Chondrocyte (in vitro differentiated cells): ENCODE data around the gene PNPLA2. TPM values are rescaled to one million over a fixed set of nuclear protein-coding genes. Genes with fewer than 3 reads are reported as not detected.

ENCODE experiments used
- DNase-seq: peaks from one replicate; pipeline ENCODE4 v3.0.0; 2021; ENCODE audit warnings: mixed read lengths, low spot score
- H3K27ac Mint-ChIP-seq: one replicate; pipeline ENCODE4 v1.8.0; 2021; ENCODE audit warnings: mild to moderate bottlenecking, moderate library complexity, mixed read lengths; ENCODE audit not compliant: unreplicated experiment
- H3K27me3 Mint-ChIP-seq: 2 replicates; pipeline ENCODE4 v1.8.0; 2021; ENCODE audit warnings: low read depth, mixed read lengths
- H3K36me3 Mint-ChIP-seq: 2 replicates; pipeline ENCODE4 v1.8.0; 2021; ENCODE audit warnings: low read depth, mixed read lengths
- H3K4me1 Mint-ChIP-seq: 2 replicates; pipeline ENCODE4 v1.8.0; 2021; ENCODE audit warnings: low read depth, mild to moderate bottlenecking, mixed read lengths
- H3K4me3 Mint-ChIP-seq: one replicate; pipeline ENCODE4 v1.8.0; 2021; ENCODE audit warnings: mild to moderate bottlenecking, moderate library complexity, mixed read lengths; ENCODE audit not compliant: unreplicated experiment
- H3K9me3 Mint-ChIP-seq: 2 replicates; pipeline ENCODE4 v1.8.0; 2021; ENCODE audit warnings: low read depth, mixed read lengths
- CTCF ChIP-seq: fragments of 200-600 bp; sonication (generic); IDR thresholded peaks from 2 replicates; pipeline ENCODE4 v1.5.0; 2021; ENCODE audit warnings: antibody characterized with exemption, mild to moderate bottlenecking, moderate library complexity
- total RNA-seq: library from RNA; stranded (reverse); gene quantifications from 3 replicates; pipeline ENCODE4 v1.2.1, GENCODE V29; 2021

PNPLA2 gene
- total RNA-seq, 1 donor from 2014 or later = 56.0 TPM

DNA sequence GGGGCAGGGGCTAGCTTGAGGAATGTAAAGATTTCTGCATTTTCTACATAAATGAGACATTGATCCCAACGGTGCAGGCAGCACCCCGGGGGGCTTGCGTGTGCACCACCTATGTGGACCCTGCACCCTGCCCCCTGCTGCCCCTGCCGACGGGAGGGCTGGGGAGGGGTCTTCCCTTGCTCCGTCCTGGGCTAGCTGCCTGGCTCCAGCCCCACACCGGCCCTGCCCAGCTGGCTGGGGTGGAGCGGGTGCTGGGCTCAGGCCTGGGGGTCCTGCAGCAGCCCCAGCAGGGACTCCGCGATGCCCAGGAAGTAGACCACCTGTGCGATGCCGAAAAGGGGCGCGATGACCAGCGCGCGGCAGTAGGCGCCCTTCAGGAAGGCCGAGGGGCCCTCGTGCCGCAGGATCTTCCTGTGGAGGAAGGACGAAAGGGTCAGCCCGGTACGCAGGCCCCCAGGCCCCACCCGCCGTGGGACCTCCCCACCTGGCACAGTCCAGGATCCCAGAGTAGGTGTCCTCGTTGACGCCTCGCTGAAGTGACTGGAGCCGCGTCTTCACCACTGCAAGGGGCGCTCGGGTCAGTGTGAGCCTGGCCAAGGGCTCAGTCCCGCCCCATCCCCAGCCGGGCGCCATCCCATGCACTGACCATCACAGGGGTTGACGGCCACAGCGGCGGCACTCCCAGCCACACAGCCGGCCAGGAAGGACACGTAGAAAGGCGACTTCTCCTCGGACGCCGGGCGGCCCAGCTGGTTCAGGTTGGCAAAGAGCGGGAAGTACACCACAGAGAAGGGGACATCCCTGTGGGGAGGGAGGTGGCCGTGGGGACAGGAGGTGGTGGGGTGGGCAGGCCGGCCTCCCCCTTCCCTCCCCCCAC is 26.8 kb upstream of the PNPLA2 start:
- H3K9me3 Mint-ChIP-seq = no peaks in the 10 kb centered on the region
- H3K27me3 Mint-ChIP-seq = no peaks in the 10 kb centered on the region
- TF ChIP-seq CTCF = no peak
- no peak overlapping the region for H3K4me3 Mint-ChIP-seq
- H3K4me1 Mint-ChIP-seq = peaks cover 12% of the 10 kb centered on the region
- H3K36me3 Mint-ChIP-seq = no peaks in the 10 kb centered on the region
- DNase-seq = no peak
- H3K27ac Mint-ChIP-seq = no peak overlapping the region

DNA sequence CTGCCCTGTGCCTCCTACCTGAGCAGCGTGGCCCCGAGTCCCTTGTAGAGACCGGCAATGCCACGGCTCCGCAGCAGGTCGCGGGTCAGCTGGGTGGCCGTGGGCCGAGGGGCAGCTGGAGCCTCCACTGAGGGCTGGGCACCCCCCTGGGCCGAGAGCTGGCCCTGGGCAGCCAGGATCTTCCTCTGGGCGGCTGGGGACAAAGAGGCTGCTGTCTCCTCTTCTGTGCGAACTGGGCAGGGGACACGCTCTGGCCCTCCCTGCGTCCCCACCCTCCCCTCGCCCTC is 26.2 kb upstream of the PNPLA2 start:
- H3K27me3 Mint-ChIP-seq = no peaks in the 10 kb centered on the region
- H3K4me1 Mint-ChIP-seq = peaks cover 15% of the 10 kb centered on the region
- no peak for TF ChIP-seq CTCF
- H3K36me3 Mint-ChIP-seq = no peaks in the 10 kb centered on the region
- no peak for DNase-seq
- H3K9me3 Mint-ChIP-seq = no peaks in the 10 kb centered on the region
- H3K4me3 Mint-ChIP-seq = no peak overlapping the region
- no peak overlapping the region for H3K27ac Mint-ChIP-seq

DNA sequence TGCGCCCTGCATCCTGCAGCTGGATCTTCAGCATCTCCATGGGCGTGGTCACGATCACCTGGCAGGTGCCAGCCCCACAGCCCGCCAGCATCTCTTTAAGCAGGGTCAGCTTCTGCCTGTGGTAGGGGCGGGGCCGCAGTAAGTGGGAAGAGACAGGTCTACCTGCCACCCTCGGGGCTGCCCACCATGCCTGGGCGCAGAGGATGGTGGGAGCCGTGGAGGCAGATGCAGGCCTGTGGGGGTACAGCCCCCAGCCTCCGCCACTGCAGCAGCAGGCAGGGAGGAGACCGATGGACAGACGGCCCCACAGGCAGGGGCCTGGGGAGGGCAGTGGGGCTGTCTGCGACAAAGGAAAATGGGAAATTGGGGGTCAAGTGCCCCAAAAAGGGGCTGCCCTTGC is 25.8 kb upstream of the PNPLA2 start:
- Mint-ChIP-seq H3K27me3 (no peaks in the 10 kb centered on the region), H3K27ac (no peak overlapping the region), H3K36me3 (no peaks in the 10 kb centered on the region), H3K4me3 (no peak overlapping the region), H3K9me3 (no peaks in the 10 kb centered on the region), H3K4me1 (peaks cover 15% of the 10 kb centered on the region)
- TF ChIP-seq CTCF = no peak
- no peak for DNase-seq

- Mint-ChIP-seq H3K4me1 (peaks cover 15% of the 10 kb centered on the region), H3K9me3 (no peaks in the 10 kb centered on the region), H3K27ac (no peak overlapping the region), H3K36me3 (no peaks in the 10 kb centered on the region), H3K27me3 (no peaks in the 10 kb centered on the region), H3K4me3 (no peak overlapping the region)
- DNase-seq = no peak
- no peak for TF ChIP-seq CTCF
These were observed 25.2 kb upstream of the PNPLA2 start for GRCh38 chr11:793556-793955.

- no peak for DNase-seq
- no peak overlapping the region for H3K27ac Mint-ChIP-seq
- H3K36me3 Mint-ChIP-seq = no peaks in the 10 kb centered on the region
- no peaks in the 10 kb centered on the region for H3K9me3 Mint-ChIP-seq
- H3K4me3 Mint-ChIP-seq = no peak overlapping the region
- TF ChIP-seq CTCF = no peak
- H3K4me1 Mint-ChIP-seq = peaks cover 15% of the 10 kb centered on the region
- no peaks in the 10 kb centered on the region for H3K27me3 Mint-ChIP-seq
These were observed 24.5 kb upstream of the PNPLA2 start for GRCh38 chr11:794013-794765.
